IPS-18c (cell line): Measurements from ENCODE around the gene MTTP.

Experiments used
- H3K4me3 ChIP-seq: 2 replicates; pipeline ENCODE4 v1.7.0; 2013; ENCODE audit warnings: low read depth, mild to moderate bottlenecking, low read length, moderate library complexity; ENCODE audit not compliant: insufficient read depth
- H3K9me3 ChIP-seq: one replicate; pipeline ENCODE4 v1.6.1; 2013; ENCODE audit warnings: mild to moderate bottlenecking, low read length, moderate library complexity; ENCODE audit not compliant: control insufficient read depth, insufficient read depth

The MTTP gene

GRCh38 chr4:99586797-99587196 lies 12.2 kb downstream of the MTTP start:
- Histone ChIP-seq H3K4me3 (no peak overlapping the region), H3K9me3 (no peaks in the 10 kb centered on the region)

GRCh38 chr4:99587309-99587708 lies 12.7 kb downstream of the MTTP start:
- no peaks in the 10 kb centered on the region for H3K9me3 ChIP-seq
- no peak overlapping the region for H3K4me3 ChIP-seq

GRCh38 chr4:99587803-99588202 lies 13.2 kb downstream of the MTTP start:
- H3K4me3 ChIP-seq: no peak overlapping the region
- H3K9me3 ChIP-seq: no peaks in the 10 kb centered on the region

- no peaks in the 10 kb centered on the region for H3K9me3 ChIP-seq
- H3K4me3 ChIP-seq: no peak overlapping the region
Observed at GRCh38 chr4:99591757-99592156, 17.1 kb downstream of the MTTP start.

- H3K9me3 ChIP-seq: no peaks in the 10 kb centered on the region
- no peak overlapping the region for H3K4me3 ChIP-seq
Observed at GRCh38 chr4:99593781-99594641, 19.4 kb downstream of the MTTP start.

GRCh38 chr4:99594818-99595217 lies 20.2 kb downstream of the MTTP start:
- no peak overlapping the region for H3K4me3 ChIP-seq
- no peaks in the 10 kb centered on the region for H3K9me3 ChIP-seq

GRCh38 chr4:99606716-99607115 lies 32.1 kb downstream of the MTTP start:
- Histone ChIP-seq H3K4me3 (no peak overlapping the region), H3K9me3 (no peaks in the 10 kb centered on the region)

- Histone ChIP-seq H3K9me3 (no peaks in the 10 kb centered on the region), H3K4me3 (no peak overlapping the region)
Observed at GRCh38 chr4:99608417-99608816, 33.8 kb downstream of the MTTP start.

GRCh38 chr4:99610605-99611175 lies 36.1 kb downstream of the MTTP start:
- Histone ChIP-seq H3K4me3 (no peak overlapping the region), H3K9me3 (no peaks in the 10 kb centered on the region)

- Histone ChIP-seq H3K9me3 (no peaks in the 10 kb centered on the region), H3K4me3 (no peak overlapping the region)
Observed at GRCh38 chr4:99612281-99612680, 37.7 kb downstream of the MTTP start.

- Histone ChIP-seq H3K9me3 (no peaks in the 10 kb centered on the region), H3K4me3 (no peak overlapping the region)
Observed at GRCh38 chr4:99612704-99613103, 38.1 kb downstream of the MTTP start.

- Histone ChIP-seq H3K4me3 (no peak overlapping the region), H3K9me3 (no peaks in the 10 kb centered on the region)
Observed at GRCh38 chr4:99614491-99614890, 39.9 kb downstream of the MTTP start.

GRCh38 chr4:99615170-99615820 lies 40.7 kb downstream of the MTTP start:
- Histone ChIP-seq H3K9me3 (no peaks in the 10 kb centered on the region), H3K4me3 (no peak overlapping the region)

- Histone ChIP-seq H3K4me3 (no peak overlapping the region), H3K9me3 (no peaks in the 10 kb centered on the region)
Observed at GRCh38 chr4:99617374-99617773, 42.8 kb downstream of the MTTP start.

GRCh38 chr4:99622341-99622740 lies 47.7 kb downstream of the MTTP start:
- Histone ChIP-seq H3K4me3 (no peak overlapping the region), H3K9me3 (no peaks in the 10 kb centered on the region)

- Histone ChIP-seq H3K4me3 (no peak overlapping the region), H3K9me3 (no peaks in the 10 kb centered on the region)
Observed at GRCh38 chr4:99624141-99624719, 49.6 kb downstream of the MTTP start.

- H3K4me3 ChIP-seq: no peak overlapping the region
- H3K9me3 ChIP-seq: no peaks in the 10 kb centered on the region
Observed at GRCh38 chr4:99625369-99625768, 50.7 kb downstream of the MTTP start.

- Histone ChIP-seq H3K9me3 (no peaks in the 10 kb centered on the region), H3K4me3 (no peak overlapping the region)
Observed at GRCh38 chr4:99628040-99628439, 53.4 kb downstream of the MTTP start.
